ENCODE data around the gene NUDT21.
A peak's percentile ranks its signal among the peaks of the same experiment; 100 is the strongest.
"Not testable (repeated sequence)": the region's sequence is repeated elsewhere in the genome, so short reads cannot be mapped to it uniquely, and the experiment has no call there.

Gene NUDT21

DNA sequence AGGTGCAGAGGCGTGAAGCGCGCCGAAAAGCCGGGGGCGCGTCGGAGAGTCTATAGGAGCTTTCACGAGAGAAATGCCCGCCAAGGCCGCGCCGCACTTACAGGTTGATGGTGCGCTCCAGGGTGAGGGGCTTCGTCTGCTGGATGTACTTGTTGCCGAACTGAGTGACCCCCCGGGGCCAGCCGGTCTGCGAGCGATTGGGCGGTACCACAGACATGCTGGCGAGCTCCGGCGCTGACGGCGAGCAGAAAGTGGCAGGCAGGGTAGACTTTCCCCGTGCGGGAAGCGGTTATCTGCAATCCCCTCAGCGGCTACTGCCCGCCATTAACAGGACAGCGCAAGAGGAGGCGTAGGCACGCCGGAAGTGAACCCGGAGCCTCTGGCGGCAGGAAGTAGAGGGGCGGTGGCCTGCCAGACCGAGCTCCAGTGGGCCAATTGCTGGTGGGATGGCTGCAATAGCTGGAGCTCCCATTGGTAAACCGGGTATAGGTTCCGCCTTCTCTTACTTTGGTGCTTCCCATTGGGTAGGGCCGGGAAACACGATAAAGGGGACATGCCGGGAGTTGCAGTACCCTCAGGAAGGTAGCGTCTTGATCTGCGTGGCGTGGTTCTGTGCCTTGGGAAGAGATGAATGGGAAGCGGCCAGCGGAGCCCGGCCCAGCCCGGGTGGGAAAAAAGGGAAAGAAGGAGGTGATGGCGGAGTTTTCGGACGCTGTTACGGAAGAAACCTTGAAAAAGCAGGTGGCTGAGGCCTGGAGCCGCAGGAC, at the start of gene NUDT21, which contains the start of gene OGFOD1:
NUDT21 (minus strand) TSS at position 347 of the 767 bp plus-strand sequence; CDS start at position 217, 130 bp downstream.
OGFOD1 (plus strand) TSS at position 569 of the 767 bp plus-strand sequence; CDS start at position 628, 59 bp downstream.
- DNase-seq (ENCODE audit: low read depth in 4 of 4, low spot score in 1 of 4) = peak; percentile 65 to 86 (median 75)

DNA sequence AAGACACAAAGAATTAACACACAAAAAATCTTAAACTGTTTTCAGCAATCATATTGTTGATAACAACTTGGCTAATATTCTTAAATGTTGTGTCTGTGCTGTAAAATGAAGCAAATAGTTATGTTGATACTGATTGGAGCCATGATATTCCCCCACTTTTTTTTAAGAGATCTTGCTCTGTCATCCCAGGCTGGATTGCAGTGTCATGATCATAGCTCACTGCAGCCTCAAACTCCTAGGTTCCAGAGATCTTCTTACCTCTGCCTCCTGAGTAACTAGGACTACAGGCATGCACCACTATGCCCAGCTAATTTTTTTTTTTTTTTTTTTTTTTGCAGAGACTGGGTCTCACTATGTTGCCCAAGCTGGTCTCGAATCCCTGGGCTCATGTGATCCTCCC, 42.7 kb upstream of the NUDT21 start:
- DNase-seq (ENCODE audit: low read depth in 4 of 4, low spot score in 1 of 4) = no peak

DNA sequence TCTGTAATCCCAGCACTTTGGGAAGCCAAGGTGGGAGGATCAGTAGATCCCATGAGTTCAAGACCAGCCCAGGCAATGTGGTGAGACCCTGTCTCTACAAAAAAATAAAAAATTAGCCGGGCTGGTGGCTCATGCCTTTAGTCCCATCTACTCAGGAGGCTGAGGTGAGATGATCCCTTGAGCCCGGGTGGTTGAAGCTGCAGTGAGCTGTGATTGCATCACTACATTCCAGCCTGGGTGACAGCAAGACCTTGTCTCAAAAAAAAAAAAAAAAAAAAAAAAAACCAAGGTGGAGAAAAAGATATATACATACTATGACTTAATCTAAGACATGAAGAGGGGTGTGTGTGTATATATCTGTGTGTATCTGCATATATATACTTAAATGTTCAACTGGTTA, 42.0 kb upstream of the NUDT21 start:
- no peak for DNase-seq (ENCODE audit: low read depth in 4 of 4, low spot score in 1 of 4)

DNA sequence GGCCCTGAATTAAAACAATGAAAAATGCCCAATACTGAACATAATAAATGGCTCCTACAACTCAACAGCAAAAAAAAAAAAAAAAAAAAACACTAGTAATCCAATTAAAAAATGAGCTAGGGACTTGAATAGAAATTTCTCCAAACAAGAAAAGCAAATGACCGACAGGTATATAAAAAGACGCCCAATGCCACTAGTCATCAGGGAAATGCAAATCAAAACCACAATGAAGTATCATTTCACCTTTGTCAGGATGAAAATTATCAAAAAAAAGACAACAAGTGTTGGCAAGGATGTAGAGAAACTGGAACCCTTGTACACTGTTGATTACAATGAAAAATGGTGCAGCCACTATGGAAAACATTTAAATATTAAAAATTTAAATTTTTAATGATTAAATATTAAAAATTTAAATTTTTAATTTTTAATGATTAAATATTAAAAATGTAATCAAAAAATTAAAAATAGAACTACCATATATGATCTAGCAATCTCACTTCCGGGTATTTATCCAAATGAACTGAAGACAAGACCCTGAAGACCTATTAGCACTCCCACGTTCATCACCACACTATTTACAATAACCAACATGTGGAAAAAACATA, 40.6 kb upstream of the NUDT21 start:
- no peak for DNase-seq (ENCODE audit: low read depth in 4 of 4, low spot score in 1 of 4)

DNA sequence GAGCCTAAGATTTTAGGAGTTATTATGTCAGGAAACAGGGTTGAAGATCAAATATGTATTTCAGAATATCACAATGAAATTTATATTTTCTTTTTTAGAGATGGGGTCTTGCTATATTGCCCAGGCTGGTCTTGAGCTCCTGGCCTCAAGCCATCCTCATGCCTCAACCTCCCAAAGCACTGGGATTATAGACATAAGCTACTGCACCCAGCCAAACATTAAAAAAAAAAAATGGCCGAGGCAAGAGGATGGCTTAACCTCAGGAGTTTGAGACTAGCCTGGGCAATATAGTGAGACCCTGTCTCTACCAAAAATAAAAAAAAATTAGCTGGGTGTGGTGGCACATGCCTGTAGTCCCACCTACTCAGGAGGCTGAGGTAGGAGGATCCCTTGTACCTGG, 37.7 kb upstream of the NUDT21 start:
- not testable (repeated sequence) for DNase-seq (ENCODE audit: low read depth in 4 of 4, low spot score in 1 of 4)

DNA sequence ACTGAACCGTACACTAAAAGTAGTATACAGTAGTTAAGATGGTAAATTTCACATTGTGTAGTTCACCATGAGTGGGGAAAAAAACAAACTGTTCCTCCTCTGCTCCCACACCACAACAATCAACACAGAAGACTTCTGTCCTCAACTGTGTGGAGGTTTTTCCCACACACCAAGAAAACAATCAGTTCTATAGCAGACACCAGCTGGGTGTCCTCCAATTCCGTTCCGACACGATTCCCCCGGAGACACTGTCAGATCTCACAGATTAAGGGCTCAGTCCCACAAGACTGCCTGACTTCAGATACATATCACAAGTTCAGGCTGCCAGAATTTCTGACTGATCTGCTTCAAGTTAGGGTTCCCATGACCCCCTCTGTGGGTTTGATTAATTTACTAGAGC, 36.9 kb upstream of the NUDT21 start:
- no peak for DNase-seq (ENCODE audit: low read depth in 4 of 4, low spot score in 1 of 4)

DNA sequence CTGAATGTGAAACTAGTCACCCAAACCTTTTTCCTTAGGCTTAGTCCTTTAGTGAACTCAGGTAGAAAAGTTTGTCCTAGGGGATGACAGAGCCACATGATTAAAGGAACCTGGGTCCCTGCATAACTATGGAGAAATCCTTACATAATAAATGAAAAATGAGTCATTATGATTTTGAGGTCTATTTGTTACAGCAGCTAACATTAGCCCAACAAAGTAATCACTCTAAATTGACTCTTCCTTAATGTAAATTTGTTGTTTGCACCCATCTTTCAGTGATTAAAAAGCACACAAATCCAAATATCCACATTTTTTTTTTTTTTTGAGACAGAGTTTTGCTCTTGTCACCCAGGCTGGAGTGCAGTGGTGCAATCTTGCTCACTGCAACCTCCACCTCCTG, 32.3 kb upstream of the NUDT21 start:
- DNase-seq (ENCODE audit: low read depth in 4 of 4, low spot score in 1 of 4) = no peak

DNA sequence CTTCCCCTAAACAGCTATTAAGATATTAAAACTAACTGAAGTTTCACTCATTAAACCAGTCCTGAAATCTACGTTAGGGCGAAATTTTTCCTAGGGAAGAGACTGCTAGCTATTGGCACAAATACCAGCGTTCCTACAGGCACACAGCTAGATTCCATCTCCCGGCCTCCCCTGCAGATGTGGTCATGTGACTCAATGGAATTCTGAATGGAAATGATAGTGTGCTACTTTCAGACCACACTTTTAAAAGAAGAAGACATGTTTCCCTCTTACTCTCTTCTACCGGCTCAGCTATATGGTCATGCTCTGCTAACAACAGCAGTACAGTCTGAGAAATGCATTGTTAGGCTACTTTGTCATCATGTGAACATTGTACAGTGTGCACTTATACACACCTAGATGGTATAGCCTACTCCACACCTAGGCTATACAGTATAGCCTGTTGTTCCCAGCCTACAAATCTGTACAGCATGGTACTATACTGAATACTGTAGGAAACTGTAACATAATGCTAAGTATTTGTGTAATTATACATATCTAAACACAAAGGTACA, 31.6 kb upstream of the NUDT21 start:
- DNase-seq (ENCODE audit: low read depth in 4 of 4, low spot score in 1 of 4) = no peak

DNA sequence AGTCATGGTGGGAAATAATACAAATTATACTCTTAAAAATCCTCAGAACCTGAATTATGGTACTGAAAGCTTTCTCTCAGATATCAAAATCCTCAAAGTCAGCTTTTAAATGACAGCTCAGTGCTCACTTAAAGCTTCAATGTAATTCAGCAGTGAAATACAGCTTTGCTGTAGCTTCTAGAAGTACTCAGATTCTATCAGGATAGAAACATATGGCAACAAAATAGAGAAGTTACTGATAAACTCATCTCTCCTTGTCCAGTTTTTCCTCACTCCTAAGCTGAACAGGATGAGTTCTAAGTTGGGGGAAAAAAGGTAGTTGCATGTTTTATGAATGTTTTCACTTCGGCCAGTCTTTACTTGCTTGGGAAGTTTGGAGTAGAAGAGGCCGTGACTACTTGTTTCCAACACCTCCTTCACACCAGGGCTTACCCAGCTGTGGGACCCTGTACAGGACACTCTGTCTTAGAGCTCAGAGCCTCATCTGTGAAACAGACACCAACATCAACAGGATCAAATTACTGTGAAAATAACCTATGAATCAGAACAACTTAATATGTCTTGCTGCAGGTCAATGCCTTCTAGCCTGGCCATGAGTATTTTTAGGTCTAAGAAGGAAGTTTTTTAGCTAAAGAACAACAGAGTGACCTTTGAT, 30.5 kb upstream of the NUDT21 start:
- DNase-seq (ENCODE audit: low read depth in 4 of 4, low spot score in 1 of 4) = no peak

DNA sequence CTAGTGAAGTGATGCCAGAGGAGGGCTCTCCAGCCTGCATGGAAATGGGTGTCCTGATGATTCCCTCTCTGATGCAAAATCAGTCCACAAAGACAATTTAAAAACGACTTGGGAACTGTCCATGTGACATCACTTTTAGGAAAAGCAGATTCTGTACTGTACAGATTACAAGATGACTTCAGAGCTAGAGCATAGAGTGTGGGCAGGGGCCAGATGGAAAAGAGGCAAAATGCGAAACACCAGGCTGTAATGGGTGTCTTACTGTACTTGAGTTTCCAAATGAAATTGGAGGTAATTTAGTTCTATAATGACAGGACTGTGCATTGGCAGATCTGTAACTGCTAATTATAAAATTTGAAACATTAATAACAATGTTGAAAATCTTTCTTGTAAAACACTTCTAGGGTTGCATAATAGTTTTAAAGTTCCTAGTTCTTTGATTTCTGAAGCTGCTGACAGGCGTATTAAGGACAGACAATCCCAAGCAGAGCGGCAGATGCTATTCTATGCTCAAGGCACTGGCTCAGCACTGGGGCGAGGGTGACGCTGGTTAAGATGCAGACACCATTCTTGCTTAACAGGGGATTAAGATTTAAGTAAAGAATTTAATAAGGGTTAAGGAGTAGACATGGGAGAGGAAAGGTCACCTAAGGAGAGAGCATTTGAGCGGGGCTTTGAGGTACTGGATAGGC, 29.8 kb upstream of the NUDT21 start:
- no peak for DNase-seq (ENCODE audit: low read depth in 4 of 4, low spot score in 1 of 4)

DNA sequence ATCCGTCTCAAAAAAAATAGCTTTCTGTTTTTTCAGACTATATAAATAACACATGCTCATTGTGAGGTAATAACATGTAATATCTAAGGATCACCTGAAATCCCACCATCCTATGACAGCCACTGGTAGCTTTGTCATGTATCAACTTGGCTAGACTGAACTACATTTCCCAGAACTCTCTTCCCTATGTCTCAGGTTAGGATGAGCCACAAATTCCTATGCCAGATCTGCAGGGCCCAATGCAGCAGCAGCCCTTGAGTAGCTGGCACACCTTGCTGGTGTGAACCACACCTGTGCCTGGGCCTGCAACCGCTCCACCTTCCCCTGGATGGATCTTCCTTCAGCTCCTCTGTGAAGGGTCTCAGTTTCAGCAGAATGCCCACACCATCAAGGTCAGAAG, 28.3 kb upstream of the NUDT21 start:
- DNase-seq (ENCODE audit: low read depth in 4 of 4, low spot score in 1 of 4) = no peak

DNA sequence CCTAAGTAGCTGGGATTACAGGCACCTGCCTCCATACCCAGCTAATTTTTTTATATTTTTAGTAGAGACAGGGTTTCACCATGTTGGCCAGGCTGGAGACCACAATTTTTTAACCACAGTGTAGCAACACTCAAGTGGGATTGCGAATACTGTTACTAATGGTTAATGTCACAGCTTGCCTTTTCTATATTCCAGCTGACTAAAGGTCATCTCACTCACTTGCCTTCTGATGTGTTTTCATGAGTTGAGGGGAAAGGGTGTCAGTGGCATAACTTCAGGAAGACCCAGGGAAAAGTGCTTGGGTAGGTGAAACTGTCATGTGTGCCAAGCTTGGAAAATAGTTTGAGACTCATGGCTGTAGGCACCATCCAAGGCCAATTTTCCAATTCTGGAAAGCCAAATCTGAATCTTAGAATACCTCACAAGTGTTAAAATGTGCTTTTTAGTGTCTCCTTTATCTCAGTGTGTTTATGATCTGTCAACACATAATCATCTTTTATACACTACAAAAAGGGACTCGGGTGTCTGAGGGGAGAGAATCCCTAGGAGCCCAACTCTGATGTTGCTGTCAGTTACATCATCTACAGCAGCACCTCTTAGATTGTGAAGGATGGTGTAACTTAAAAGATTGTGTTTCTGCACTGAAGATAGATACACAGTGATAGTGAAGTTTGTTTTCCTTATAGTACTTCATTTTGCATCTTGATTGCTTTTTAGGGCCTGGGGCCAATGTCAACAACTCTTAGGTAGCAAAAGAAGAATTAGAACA, 27.3 kb upstream of the NUDT21 start:
- DNase-seq (ENCODE audit: low read depth in 4 of 4, low spot score in 1 of 4) = no peak

DNA sequence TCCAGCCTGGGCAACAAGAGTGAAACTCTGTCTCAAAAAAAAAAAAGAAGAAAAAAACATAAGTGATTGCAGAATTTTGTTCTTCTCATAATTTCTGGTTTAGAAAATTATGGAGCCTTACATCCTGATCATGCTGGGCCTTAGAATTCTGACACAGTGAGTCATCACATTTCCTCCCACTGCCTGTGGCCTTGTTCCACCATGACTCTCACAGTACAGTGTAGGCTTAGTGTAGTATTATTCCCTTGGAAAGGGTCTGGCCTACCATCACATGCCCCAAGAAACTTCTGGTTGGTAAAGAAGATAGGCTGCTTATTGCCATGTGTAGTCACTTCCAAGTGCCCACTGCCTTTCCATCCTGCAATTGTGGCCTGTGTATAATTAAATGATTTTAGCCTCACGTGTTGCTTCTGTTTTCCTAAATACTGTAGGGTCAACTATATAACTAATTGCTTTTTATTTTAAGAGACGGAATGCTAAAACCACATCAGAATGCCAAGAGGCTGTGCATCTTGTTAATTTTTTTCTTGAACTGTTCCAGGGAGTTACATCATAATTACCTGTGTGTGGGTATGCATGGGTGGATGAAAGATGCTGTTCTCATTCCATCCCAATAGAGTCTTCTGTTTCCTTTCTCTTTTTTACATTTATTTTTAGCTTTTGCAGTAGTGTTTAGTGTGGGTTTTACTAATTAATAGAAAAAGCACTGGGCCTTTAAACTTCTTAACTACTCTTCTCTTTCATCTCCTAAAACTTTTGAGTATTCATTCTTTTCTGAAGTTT, 26.2 kb upstream of the NUDT21 start:
- no peak for DNase-seq (ENCODE audit: low read depth in 4 of 4, low spot score in 1 of 4)

DNA sequence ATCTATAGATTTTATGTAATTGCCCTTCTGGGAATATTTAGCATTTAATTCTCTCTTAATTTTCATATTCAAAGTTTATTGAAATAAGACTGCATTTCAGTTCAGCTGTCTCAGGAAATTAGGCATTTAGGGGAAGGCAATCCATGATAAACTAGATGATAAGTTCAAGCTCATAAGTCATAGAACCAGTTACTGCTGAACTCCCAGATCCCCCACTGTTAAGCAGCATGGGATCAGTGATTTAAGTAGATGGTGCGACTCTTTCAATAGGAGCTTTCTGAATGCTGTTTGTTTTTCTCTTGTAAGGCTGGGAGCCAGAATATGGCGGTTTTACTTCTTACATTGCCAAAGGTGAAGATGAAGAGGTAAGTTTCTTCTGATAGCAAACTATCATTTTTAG, 24.1 kb upstream of the NUDT21 start:
- DNase-seq (ENCODE audit: low read depth in 4 of 4, low spot score in 1 of 4) = no peak

DNA sequence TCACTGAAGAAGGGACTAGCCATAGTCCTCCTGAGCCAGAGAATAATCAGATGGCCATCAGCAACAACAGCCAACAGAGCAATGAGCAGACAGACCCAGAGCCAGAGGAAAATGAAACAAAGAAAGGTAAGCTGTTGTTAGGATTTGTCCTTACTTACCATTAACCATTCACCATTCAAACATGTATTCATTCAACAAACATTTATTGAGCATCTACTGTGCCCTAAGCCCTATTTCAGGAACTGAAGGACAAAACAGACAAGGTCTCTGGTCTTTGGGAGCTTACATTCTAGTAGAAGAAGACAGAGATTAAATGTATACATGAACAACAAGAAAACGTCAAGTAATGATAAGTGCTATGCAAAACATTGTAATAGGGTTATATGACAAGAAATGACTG, 19.5 kb upstream of the NUDT21 start:
- DNase-seq (ENCODE audit: low read depth in 4 of 4, low spot score in 1 of 4) = no peak

DNA sequence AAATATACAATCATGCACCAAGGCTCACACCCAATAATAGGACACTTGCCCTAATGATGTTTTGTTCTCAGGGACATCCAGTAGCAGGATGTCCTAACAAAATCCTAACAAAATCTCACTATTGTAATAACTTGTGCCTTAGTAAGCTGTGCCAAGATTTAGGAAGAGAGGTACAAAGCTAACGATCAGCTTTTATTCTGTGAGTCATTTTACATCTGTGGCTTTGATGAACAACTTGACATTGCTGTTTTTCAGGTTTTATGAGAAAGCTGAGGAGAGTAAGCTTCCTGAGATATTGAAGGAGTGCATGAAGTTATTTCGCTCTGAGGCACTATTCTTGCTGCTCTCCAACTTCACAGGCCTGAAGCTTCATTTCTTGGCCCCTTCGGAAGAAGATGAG, 19.1 kb upstream of the NUDT21 start:
- no peak for DNase-seq (ENCODE audit: low read depth in 4 of 4, low spot score in 1 of 4)

DNA sequence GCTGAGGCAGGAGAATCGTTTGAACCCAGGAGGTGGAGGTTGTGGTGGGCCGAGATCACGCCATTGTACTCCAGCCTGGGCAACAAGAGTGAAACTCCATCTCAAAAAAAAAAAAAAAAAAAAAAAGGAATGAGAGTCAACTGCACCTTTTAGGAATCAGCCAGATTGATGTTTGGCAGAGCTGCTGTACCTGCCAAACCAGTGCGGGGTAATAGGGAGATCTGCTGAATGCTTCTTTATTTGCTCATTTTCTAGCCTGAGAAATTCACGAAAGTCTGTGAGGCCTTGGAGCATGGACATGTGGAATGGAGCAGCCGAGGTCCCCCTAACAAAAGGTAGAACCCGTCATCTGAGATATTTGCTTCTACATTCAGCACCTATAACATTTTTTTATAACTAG, 18.6 kb upstream of the NUDT21 start:
- no peak for DNase-seq (ENCODE audit: low read depth in 4 of 4, low spot score in 1 of 4)

DNA sequence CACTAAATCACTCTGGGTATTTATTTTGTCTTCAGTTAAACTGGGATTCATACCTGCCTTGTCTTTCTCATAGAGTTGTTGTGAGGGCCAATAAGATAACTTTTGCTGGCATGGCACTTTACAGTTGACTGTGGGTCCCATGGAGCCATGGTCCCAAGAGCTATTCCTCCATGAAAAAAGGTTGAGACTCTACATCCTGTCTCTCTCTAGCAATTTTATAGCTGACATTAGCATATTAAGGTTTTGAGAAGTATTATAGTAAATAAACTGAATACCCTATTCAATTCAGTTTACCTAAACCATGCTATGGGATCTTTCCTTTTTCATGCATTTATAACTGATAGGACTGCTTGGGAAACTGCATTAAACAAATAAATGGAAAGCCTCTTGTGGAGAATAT, 17.7 kb upstream of the NUDT21 start:
- no peak for DNase-seq (ENCODE audit: low read depth in 4 of 4, low spot score in 1 of 4)

DNA sequence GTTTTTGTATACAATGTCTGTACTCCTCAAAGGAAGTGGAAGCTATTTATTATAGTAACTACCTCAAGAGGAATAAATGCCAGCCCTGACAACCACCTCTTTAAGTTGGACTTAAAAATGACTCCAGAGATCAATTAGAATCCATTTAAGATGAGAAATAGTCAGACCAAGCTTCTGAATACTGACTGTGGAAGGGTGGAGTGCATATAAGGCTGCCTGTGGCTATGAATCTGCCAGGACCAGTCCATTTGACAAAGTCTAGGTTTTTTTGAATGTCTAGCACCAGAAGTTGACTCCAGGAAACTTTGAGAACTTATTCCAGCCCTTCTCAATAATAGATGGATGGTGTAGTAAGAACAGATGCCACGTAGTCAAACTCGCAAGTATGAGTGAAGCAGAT, 15.2 kb upstream of the NUDT21 start:
- DNase-seq (ENCODE audit: low read depth in 4 of 4, low spot score in 1 of 4) = no peak

DNA sequence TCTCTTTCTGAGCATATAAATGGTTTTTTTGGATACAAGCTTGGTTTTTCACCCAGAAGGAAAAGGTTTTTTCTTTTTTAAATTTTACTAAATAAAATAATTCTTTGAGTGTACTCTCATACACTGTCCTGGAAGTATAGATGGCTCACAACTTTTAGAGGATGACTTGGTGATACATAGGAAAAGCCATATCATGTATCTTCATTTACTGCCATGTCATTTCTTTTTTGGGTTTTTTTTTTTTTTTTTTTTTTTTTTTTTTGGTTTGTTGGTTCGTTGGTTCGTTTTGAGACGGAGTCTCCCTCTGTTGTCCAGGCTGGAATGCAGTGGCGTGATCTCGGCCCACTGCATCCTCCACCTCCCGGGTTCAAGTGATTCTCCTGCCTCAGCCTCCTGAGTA, 12.0 kb upstream of the NUDT21 start:
- no peak for DNase-seq (ENCODE audit: low read depth in 4 of 4, low spot score in 1 of 4)
